GM06990 (cell line): ENCODE results near the gene VPS26C.

Experiments used
- DNase-seq: peaks from one replicate; pipeline ENCODE4 v3.0.0-alpha.2; 2011; ENCODE audit not compliant: insufficient read length; ENCODE audit errors: extremely low read depth
- H3K27me3 ChIP-seq: replicated peaks from 2 replicates; pipeline ENCODE4 v1.6.0; 2011; ENCODE audit warnings: low read length; ENCODE audit not compliant: control insufficient read depth, insufficient read depth
- H3K36me3 ChIP-seq: 2 replicates; pipeline ENCODE4 v1.5.1; 2011; ENCODE audit warnings: low read length; ENCODE audit not compliant: control insufficient read depth, insufficient read depth
- H3K4me3 ChIP-seq: replicated peaks from 2 replicates; pipeline ENCODE4 v1.5.1; 2011; ENCODE audit warnings: low read depth, mild to moderate bottlenecking, control low read depth, low read length
- TF ChIP-seq, protein P1 (sequence below): IDR thresholded peaks from 2 replicates; pipeline ENCODE4 v1.5.1; 2011; ENCODE audit warnings: low read length, control low read depth, mild to moderate bottlenecking, inconsistent platforms; ENCODE audit not compliant: insufficient read depth, poor library complexity, severe bottlenecking

VPS26C gene

DNA sequence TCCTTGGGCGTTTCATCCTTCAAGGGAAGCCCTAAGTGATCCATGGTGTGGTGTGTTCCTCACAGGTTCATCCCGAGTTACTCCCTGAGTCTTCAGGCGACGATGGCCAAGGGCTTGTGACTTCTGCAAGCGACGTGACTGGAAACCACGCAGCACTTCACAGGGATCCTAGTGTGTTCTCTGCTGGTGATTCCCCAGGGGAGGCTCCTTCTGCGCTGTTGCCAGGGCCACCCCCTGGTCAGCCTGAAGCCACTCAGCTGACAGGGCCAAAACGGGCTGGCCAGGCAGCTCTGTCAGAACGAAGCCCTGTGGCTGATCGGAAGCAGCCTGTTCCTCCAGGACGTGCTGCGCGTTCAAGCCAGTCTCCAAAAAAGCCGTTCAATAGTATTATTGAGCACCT is 71.5 kb downstream of the VPS26C start:
- no peaks in the 10 kb centered on the region for H3K27me3 ChIP-seq
- H3K36me3 ChIP-seq = peaks cover 20% of the 10 kb centered on the region
- TF ChIP-seq, protein P1, sequence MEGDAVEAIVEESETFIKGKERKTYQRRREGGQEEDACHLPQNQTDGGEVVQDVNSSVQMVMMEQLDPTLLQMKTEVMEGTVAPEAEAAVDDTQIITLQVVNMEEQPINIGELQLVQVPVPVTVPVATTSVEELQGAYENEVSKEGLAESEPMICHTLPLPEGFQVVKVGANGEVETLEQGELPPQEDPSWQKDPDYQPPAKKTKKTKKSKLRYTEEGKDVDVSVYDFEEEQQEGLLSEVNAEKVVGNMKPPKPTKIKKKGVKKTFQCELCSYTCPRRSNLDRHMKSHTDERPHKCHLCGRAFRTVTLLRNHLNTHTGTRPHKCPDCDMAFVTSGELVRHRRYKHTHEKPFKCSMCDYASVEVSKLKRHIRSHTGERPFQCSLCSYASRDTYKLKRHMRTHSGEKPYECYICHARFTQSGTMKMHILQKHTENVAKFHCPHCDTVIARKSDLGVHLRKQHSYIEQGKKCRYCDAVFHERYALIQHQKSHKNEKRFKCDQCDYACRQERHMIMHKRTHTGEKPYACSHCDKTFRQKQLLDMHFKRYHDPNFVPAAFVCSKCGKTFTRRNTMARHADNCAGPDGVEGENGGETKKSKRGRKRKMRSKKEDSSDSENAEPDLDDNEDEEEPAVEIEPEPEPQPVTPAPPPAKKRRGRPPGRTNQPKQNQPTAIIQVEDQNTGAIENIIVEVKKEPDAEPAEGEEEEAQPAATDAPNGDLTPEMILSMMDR = no peak
- DNase-seq = no peak
- H3K4me3 ChIP-seq = no peak overlapping the region

DNA sequence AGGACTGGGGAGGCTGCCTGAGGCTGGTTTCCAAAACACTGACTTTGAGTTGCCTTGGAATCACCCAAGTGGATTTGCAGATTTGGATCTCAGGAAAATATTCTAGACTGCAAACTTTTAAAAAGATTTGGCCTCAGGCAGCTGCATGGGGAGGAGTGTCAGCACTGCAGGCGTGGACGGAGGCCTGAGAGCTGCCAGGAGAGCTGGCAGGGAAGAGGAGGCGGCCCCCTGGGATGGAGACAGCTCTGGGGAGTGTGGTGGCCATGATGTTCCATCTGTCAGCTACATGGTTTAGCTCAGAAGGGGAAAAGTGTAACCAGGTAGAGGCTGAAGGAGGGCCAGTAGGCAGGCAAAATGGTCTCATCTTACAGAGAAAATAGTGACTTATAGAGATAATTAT is 72.1 kb downstream of the VPS26C start:
- no peak for DNase-seq

DNA sequence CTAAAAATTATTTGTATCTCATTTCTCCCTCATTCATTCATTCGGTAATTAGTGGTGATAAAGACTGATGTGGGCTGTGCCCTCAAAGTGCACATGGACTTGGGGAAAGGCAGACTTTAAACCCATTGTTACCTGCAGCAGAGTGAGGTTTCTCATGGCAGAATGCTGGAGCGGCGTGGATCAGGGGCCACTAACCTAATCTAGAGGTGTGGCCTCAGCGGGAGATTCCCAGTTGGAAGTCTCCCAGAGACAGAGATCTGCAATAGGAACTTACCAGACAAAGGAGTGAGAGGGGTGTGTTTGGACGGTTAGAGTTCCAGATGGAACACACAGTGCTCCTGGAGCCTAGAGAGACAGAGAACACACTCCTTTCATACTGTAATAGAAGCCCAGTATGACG is 73.5 kb downstream of the VPS26C start:
- H3K36me3 ChIP-seq = peaks cover 14% of the 10 kb centered on the region
- TF ChIP-seq, protein P1 = no peak
- no peaks in the 10 kb centered on the region for H3K27me3 ChIP-seq
- H3K4me3 ChIP-seq = no peak overlapping the region
- no peak for DNase-seq

More for the DNA sequence above, 72.1 kb downstream of the VPS26C start:
- H3K36me3 ChIP-seq = peaks cover 20% of the 10 kb centered on the region
- no peak overlapping the region for H3K4me3 ChIP-seq
- no peaks in the 10 kb centered on the region for H3K27me3 ChIP-seq
- TF ChIP-seq, protein P1 = no peak

DNA sequence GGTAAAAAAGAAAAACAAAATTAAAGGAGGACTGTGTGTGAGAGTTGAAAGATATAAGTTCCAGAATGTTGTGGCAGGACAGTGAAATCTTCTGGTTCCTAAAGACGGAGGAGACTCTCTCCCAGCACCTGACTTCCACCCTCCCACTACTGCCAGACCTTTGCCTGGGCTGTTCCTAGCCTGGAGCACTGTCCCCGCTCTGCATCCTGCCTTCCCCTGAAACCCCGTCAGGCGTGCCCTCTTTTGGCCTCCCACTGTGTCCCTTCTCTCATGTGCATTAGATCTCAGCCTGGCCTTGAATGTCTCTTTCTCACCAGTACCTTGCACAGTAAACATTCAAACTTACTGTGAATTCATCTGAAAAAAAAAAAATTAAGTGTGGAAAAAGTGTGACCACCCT is 74.1 kb downstream of the VPS26C start:
- no peak for DNase-seq
- H3K27me3 ChIP-seq = no peaks in the 10 kb centered on the region

DNA sequence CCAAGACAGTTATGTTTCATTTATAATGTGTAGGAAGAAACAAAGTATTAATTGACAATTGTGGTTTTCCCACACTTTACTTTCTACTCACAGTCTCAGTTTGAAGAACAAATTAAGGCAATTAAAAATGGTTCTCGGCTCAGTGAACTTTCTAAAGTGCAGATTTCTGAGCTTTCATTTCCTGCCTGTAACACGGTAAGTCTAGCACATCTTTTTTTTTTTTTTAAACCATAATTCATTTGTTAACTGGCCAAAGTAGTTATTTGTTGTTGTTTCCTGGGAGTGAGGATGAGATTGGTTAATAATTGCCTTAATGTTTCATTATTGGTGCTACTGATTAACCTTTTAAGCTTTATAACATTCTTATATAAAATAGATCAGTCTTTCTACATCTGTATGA is 75.1 kb downstream of the VPS26C start:
- H3K27me3 ChIP-seq = no peaks in the 10 kb centered on the region
- peaks cover 16% of the 10 kb centered on the region for H3K36me3 ChIP-seq
- TF ChIP-seq, protein P1 = no peak
- no peak overlapping the region for H3K4me3 ChIP-seq
- DNase-seq = no peak

More for the DNA sequence above, 74.1 kb downstream of the VPS26C start:
- TF ChIP-seq, protein P1 = no peak
- Histone ChIP-seq H3K36me3 (peaks cover 14% of the 10 kb centered on the region), H3K4me3 (no peak overlapping the region)

DNA sequence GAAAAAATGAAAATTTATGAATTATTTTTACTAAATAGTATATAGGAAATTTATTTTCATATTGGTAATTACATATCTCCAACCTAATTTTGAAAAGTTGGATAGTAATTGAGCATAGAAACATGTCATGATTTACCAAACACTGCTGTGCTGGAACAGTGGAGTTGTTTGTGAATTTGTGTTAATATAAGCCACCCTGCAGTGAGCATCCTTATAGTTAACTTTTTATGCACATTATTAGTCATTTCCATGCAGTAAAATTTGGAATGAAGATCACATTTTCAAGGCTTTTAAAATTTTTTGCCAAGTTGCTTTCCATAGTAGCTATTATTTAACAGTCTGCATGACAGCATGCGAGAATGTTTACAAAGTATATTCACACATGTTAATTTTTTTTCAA is 78.3 kb downstream of the VPS26C start:
- Histone ChIP-seq H3K36me3 (peaks cover 4% of the 10 kb centered on the region), H3K4me3 (no peak overlapping the region), H3K27me3 (no peaks in the 10 kb centered on the region)
- DNase-seq = no peak
- TF ChIP-seq, protein P1 = no peak
